B cell (primary cell): Measurements from ENCODE around the gene SGCG. TPM values are rescaled to one million over a fixed set of nuclear protein-coding genes. Genes with fewer than 3 reads are reported as not detected.

Experiments used
- ATAC-seq: fragments of 200-7000 bp; cut with Tn5 transposase; one replicate; pipeline ENCODE4 v1.10.0; 2021; ENCODE audit warnings: low read depth, mild to moderate bottlenecking, moderate number of reproducible peaks, moderate library complexity
- CTCF ChIA-PET: fragments of 350-600 bp; sonication (Branson Sonifier 250); formaldehyde crosslinking; loops from one replicate; lab custom pipeline; 2021; ENCODE audit warnings: antibody characterized with exemption, inconsistent platforms; lab: Charles Lee
- POLR2A ChIA-PET: fragments of 350-600 bp; sonication (Branson Sonifier 250); formaldehyde crosslinking; loops from one replicate; lab custom pipeline; 2021; ENCODE audit warnings: antibody characterized with exemption; lab: Charles Lee
- DNase-seq: peaks from one replicate; pipeline ENCODE4 v3.0.0; 2013
- H2AFZ ChIP-seq: 2 replicates; pipeline ENCODE4 v1.6.1; 2012; ENCODE audit warnings: mild to moderate bottlenecking, low read depth, low read length; ENCODE audit not compliant: insufficient read depth, poor library complexity, severe bottlenecking
- H3K27ac ChIP-seq, 2 donors: 1 replicate in 1 of 2; 2 replicates in 1 of 2; pipeline ENCODE4 v1.5.1; 2012 to 2013; ENCODE audit warnings: low read length in 2 of 2, mild to moderate bottlenecking in 2 of 2, moderate library complexity in 1 of 2
- H3K27me3 ChIP-seq, 4 experiments: fragments of 200-600 bp in 1 of 4; sonication (generic) in 1 of 4; replicated peaks in 1 of 4; 1 replicate in 2 of 4; 2 replicates in 2 of 4; pipeline versions ENCODE4 v1.6.1 to v1.7.0; 2013 to 2016; ENCODE audit warnings: low read length in 3 of 4, mild to moderate bottlenecking in 2 of 4, mixed read lengths in 1 of 4, moderate library complexity in 1 of 4; ENCODE audit not compliant: insufficient read depth in 4 of 4, control insufficient read depth in 3 of 4; ENCODE audit errors: control extremely low read depth in 1 of 4
- H3K36me3 ChIP-seq, 2 experiments: replicated peaks in 1 of 2; 1 replicate in 1 of 2; 2 replicates in 1 of 2; pipeline versions ENCODE4 v1.6.1 to v1.7.1; 2013; ENCODE audit warnings: low read length in 1 of 2; ENCODE audit not compliant: insufficient read depth in 2 of 2, control insufficient read depth in 1 of 2; ENCODE audit errors: control extremely low read depth in 1 of 2, extremely low read depth in 1 of 2
- H3K4me1 ChIP-seq, 2 donors: fragments of 200-600 bp in 1 of 2; sonication (generic) in 1 of 2; 1 replicate in 1 of 2; 2 replicates in 1 of 2; pipeline versions ENCODE4 v1.5.1 to v1.6.1; 2013 to 2017; ENCODE audit warnings: low read length in 2 of 2; ENCODE audit not compliant: control insufficient read depth in 2 of 2, insufficient read depth in 2 of 2
- H3K4me2 ChIP-seq: replicated peaks from 2 replicates; pipeline ENCODE3; 2012; ENCODE audit warnings: mild to moderate bottlenecking, low read depth, low read length; ENCODE audit not compliant: poor library complexity, severe bottlenecking
- H3K4me3 ChIP-seq, 5 experiments: fragments of 200-600 bp in 1 of 5; sonication (generic) in 1 of 5; 1 replicate in 3 of 5; 2 replicates in 2 of 5; pipeline versions ENCODE4 v1.5.1 to v1.7.0; 2011 to 2016; ENCODE audit warnings: low read length in 4 of 5, mild to moderate bottlenecking in 4 of 5, low read depth in 2 of 5, control low read depth in 1 of 5, moderate library complexity in 1 of 5; ENCODE audit not compliant: insufficient read depth in 1 of 5; ENCODE audit errors: control extremely low read depth in 1 of 5, extremely low read depth in 1 of 5
- H3K79me2 ChIP-seq: fragments of 200-600 bp; sonication (generic); one replicate; pipeline ENCODE4 v1.6.0; 2016; ENCODE audit warnings: low read length; ENCODE audit not compliant: control insufficient read depth, insufficient read depth
- H3K9ac ChIP-seq: fragments of 200-600 bp; sonication (generic); 2 replicates; pipeline ENCODE4 v1.6.1; 2017; ENCODE audit warnings: mild to moderate bottlenecking, low read length, moderate library complexity
- H3K9me3 ChIP-seq, 3 donors: one replicate each; pipeline versions ENCODE4 v1.6.1 to v1.7.1; 2013; ENCODE audit warnings: low read length in 2 of 3; ENCODE audit not compliant: control insufficient read depth in 2 of 3, insufficient read depth in 1 of 3; ENCODE audit errors: control extremely low read depth in 1 of 3
- H4K20me1 ChIP-seq: 2 replicates; pipeline ENCODE4 v1.6.0; 2012; ENCODE audit warnings: mild to moderate bottlenecking, low read length; ENCODE audit not compliant: insufficient read depth, control insufficient read depth, poor library complexity, severe bottlenecking
- H3K27ac Mint-ChIP-seq: one replicate; pipeline ENCODE4 v1.8.0; 2021; ENCODE audit warnings: mixed read lengths
- H3K27me3 Mint-ChIP-seq: one replicate; pipeline ENCODE4 v1.8.0; 2021; ENCODE audit warnings: mixed read lengths
- H3K4me1 Mint-ChIP-seq: one replicate; pipeline ENCODE4 v1.8.0; 2021; ENCODE audit warnings: mixed read lengths
- H3K4me3 Mint-ChIP-seq: one replicate; pipeline ENCODE4 v1.8.0; 2021; ENCODE audit warnings: mixed read lengths
- H3K9me3 Mint-ChIP-seq: one replicate; pipeline ENCODE4 v1.8.0; 2022; ENCODE audit warnings: mixed read lengths; ENCODE audit not compliant: insufficient read depth
- CTCF ChIP-seq: fragments of 200-600 bp; IDR thresholded peaks from one replicate; pipeline ENCODE4 v1.8.0; 2022; ENCODE audit warnings: antibody characterized with exemption, mild to moderate bottlenecking
- EZH2 ChIP-seq: IDR thresholded peaks from 2 replicates; pipeline ENCODE4 v1.6.1; 2012; ENCODE audit warnings: borderline replicate concordance, low read depth, mild to moderate bottlenecking, moderate library complexity, low read length; ENCODE audit not compliant: insufficient read depth, poor library complexity, severe bottlenecking
- WGBS: methylation state at CpG from one replicate; pipeline ENCODE4 v1.1.5; 2013; ENCODE audit warnings: missing lambda C conversion rate; ENCODE audit not compliant: insufficient coverage; 5-methylcytosine and 5-hydroxymethylcytosine counted together
- intact Hi-C: fragments of 100-400 bp; cut with micrococcal nuclease; formaldehyde crosslinking; loops from one replicate; pipeline ENCODE4 v1.10.0; 2022
- polyA plus RNA-seq: library from polyadenylated mRNA; depleted of rRNA; stranded (reverse); fragments of >200 nt; gene quantifications from 2 replicates; pipeline ENCODE4 v1.2.3, GENCODE V29; 2012
- total RNA-seq, 2 donors: library from RNA; stranded (reverse); fragments of 120-200 nt in 1 of 2; gene quantifications; 1 replicate in 1 of 2; 2 replicates in 1 of 2; pipeline versions ENCODE4 v1.2.3 to v1.2.4, GENCODE V29; 2013 to 2022

The SGCG gene
- total and polyA plus RNA-seq, 2 donors (not counting 1 experiment from before 2014, with no cell fraction given): not detected

- ATAC-seq (no peak), DNase-seq (no peak)
- Histone ChIP-seq H3K27ac (no peak overlapping the region), H3K4me1 (no peaks in the 10 kb centered on the region), H4K20me1 (no peaks in the 10 kb centered on the region), H3K79me2 (no peaks in the 10 kb centered on the region), H3K4me2 (no peak overlapping the region), H3K27me3 (no peaks in the 10 kb centered on the region), H3K4me3 (no peak overlapping the region), H3K9ac (no peak overlapping the region), H3K9me3 (no peaks in the 10 kb centered on the region), H3K36me3 (no peaks in the 10 kb centered on the region), H2AFZ (no peak overlapping the region)
- no peak for TF ChIP-seq CTCF
- no peak for TF ChIP-seq EZH2
- ChIA-PET POLR2A (no interaction called here), CTCF (no interaction called here)
- intact Hi-C loops: no loop called here
- H3K27me3 Mint-ChIP-seq: no peaks in the 10 kb centered on the region
- H3K4me3 Mint-ChIP-seq: no peak overlapping the region
- H3K4me1 Mint-ChIP-seq: no peaks in the 10 kb centered on the region
- peaks cover 8% of the 10 kb centered on the region for H3K9me3 Mint-ChIP-seq
- no CpG with 5 or more reads among the region's 1 CpG for WGBS
- no peak overlapping the region for H3K27ac Mint-ChIP-seq
Measured at GRCh38 chr13:23175920-23176319, 4.9 kb upstream of the SGCG start.

GRCh38 chr13:23182142-23182541 lies 1.4 kb downstream of the SGCG start:
- no peaks in the 10 kb centered on the region for H3K27me3 ChIP-seq
- no peak overlapping the region for H3K27ac ChIP-seq
- H3K27me3 Mint-ChIP-seq: peaks cover 3% of the 10 kb centered on the region
- peaks cover 2% of the 10 kb centered on the region for H3K9me3 Mint-ChIP-seq
- no peak overlapping the region for H3K9ac ChIP-seq
- no peak for DNase-seq
- ATAC-seq: no peak
- H3K9me3 ChIP-seq: no peaks in the 10 kb centered on the region
- H3K4me2 ChIP-seq: no peak overlapping the region
- H3K4me3 Mint-ChIP-seq: no peak overlapping the region
- H3K27ac Mint-ChIP-seq: no peak overlapping the region
- H3K4me1 Mint-ChIP-seq: no peaks in the 10 kb centered on the region
- no CpG with 5 or more reads among the region's 2 CpGs for WGBS
- H3K4me1 ChIP-seq: no peaks in the 10 kb centered on the region
- no peaks in the 10 kb centered on the region for H3K36me3 ChIP-seq
- no peak for TF ChIP-seq EZH2
- TF ChIP-seq CTCF: no peak
- CTCF ChIA-PET: no interaction called here
- H3K4me3 ChIP-seq: no peak overlapping the region
- H3K79me2 ChIP-seq: no peaks in the 10 kb centered on the region
- intact Hi-C loops: no loop called here
- no peaks in the 10 kb centered on the region for H4K20me1 ChIP-seq
- POLR2A ChIA-PET: no interaction called here
- H2AFZ ChIP-seq: no peak overlapping the region
